ENCODE data around the gene RIPPLY1.

DNA sequence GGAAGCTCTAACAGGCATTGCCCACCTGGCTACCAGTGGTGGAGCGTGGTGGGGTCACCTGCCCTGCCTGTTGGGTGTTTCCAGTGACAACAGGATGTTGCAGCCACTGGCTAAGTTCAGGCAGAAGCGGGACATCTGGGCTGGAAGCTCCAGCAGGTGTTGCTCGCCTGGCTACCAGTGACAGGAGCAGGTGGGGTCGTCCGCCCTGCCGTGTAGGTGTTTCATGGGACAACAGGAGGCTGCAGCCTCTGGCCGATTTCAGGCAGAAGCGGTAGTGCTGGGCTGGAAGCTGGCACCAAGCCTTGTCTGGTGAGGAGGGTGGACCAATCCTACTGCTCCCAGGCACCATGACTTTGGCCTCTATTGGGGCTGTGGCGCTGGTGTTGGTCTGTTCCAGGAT is 39.4 kb downstream of the RIPPLY1 start:
- TF ChIP-seq, protein P1, sequence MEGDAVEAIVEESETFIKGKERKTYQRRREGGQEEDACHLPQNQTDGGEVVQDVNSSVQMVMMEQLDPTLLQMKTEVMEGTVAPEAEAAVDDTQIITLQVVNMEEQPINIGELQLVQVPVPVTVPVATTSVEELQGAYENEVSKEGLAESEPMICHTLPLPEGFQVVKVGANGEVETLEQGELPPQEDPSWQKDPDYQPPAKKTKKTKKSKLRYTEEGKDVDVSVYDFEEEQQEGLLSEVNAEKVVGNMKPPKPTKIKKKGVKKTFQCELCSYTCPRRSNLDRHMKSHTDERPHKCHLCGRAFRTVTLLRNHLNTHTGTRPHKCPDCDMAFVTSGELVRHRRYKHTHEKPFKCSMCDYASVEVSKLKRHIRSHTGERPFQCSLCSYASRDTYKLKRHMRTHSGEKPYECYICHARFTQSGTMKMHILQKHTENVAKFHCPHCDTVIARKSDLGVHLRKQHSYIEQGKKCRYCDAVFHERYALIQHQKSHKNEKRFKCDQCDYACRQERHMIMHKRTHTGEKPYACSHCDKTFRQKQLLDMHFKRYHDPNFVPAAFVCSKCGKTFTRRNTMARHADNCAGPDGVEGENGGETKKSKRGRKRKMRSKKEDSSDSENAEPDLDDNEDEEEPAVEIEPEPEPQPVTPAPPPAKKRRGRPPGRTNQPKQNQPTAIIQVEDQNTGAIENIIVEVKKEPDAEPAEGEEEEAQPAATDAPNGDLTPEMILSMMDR (IDR thresholded peaks at IDR 0.05), result no peak
- no peak for TF ChIP-seq POLR2A (IDR thresholded peaks at IDR 0.05)
